ENCODE measurements around the gene FBXO7. TPM values are rescaled to one million over a fixed set of nuclear protein-coding genes. Genes with fewer than 3 reads are reported as not detected.
"Not testable (repeated sequence)": the region's sequence is repeated elsewhere in the genome, so short reads cannot be mapped to it uniquely, and the experiment has no call there.

The FBXO7 gene
- total RNA-seq, 4 donors from 2014 or later, result 74.3 to 91.3 (median 83.3) TPM

- TF ChIP-seq, protein P1, sequence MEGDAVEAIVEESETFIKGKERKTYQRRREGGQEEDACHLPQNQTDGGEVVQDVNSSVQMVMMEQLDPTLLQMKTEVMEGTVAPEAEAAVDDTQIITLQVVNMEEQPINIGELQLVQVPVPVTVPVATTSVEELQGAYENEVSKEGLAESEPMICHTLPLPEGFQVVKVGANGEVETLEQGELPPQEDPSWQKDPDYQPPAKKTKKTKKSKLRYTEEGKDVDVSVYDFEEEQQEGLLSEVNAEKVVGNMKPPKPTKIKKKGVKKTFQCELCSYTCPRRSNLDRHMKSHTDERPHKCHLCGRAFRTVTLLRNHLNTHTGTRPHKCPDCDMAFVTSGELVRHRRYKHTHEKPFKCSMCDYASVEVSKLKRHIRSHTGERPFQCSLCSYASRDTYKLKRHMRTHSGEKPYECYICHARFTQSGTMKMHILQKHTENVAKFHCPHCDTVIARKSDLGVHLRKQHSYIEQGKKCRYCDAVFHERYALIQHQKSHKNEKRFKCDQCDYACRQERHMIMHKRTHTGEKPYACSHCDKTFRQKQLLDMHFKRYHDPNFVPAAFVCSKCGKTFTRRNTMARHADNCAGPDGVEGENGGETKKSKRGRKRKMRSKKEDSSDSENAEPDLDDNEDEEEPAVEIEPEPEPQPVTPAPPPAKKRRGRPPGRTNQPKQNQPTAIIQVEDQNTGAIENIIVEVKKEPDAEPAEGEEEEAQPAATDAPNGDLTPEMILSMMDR (IDR thresholded peaks at IDR 0.05), result no peak
- DNase-seq (ENCODE audit: low spot score), result no peak
- no peak for ATAC-seq (ENCODE audit: low FRiP score)
Measured at GRCh38 chr22:32476281-32477195, 1.9 kb downstream of the FBXO7 start.

DNA sequence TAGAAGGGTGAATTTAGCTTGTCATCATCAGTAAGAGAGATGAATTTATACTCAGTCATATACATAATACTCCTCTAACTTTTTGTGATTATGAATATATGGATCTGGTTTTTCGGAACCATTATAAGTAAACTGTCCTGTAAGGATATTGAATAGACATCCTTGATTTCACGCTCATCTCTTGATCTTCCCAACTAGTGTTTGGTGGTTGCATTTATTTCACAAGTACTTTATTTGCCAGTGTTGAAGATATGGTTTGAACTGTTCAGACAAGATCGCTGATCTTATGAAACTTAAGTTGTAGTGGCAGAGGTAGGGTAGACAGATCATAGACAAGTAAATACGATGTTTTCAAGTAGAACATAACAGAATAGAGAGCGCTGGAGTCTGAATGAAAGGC, 3.0 kb downstream of the FBXO7 start:
- TF ChIP-seq, protein P1 (IDR thresholded peaks at IDR 0.05), result no peak
- no peak for DNase-seq (ENCODE audit: low spot score)
- no peak for ATAC-seq (ENCODE audit: low FRiP score)

DNA sequence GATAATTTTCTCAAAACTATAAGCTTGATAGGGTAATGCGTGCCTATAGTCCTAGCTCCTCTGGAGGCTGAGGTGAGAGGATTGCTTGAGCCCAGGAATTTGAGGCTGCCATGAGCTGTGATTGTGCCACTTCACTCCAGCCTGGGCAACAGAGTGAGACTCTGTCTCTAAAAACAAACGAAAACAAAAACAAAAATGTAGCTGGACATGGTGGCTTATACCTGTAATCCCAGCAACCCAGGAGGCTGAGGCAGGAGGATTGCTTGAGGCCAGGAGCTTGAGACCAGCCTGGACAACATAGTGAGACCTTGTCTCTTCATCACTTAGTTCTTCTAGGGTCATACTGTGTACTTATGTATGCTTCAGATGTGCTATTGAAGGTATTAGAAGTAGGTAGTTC, 3.9 kb downstream of the FBXO7 start:
- not testable (repeated sequence) for DNase-seq (ENCODE audit: low spot score); ATAC-seq (ENCODE audit: low FRiP score)

GRCh38 chr22:32478994-32479393, 4.4 kb downstream of the FBXO7 start:
- no peak for DNase-seq (ENCODE audit: low spot score)
- TF ChIP-seq, protein P1 (IDR thresholded peaks at IDR 0.05), result no peak
- no peak for ATAC-seq (ENCODE audit: low FRiP score)

GRCh38 chr22:32480238-32480637, 5.6 kb downstream of the FBXO7 start:
- TF ChIP-seq, protein P1 (IDR thresholded peaks at IDR 0.05), result no peak

GRCh38 chr22:32482708-32483107, 8.1 kb downstream of the FBXO7 start:
- TF ChIP-seq, protein P1 (IDR thresholded peaks at IDR 0.05), result no peak
- ATAC-seq (ENCODE audit: low FRiP score) (peak; percentile 54), DNase-seq (ENCODE audit: low spot score) (no peak)

More at GRCh38 chr22:32480238-32480637, 5.6 kb downstream of the FBXO7 start:
- DNase-seq (ENCODE audit: low spot score) (no peak), ATAC-seq (ENCODE audit: low FRiP score) (no peak)

- no peak for DNase-seq (ENCODE audit: low spot score)
- no peak for ATAC-seq (ENCODE audit: low FRiP score)
- TF ChIP-seq, protein P1 (IDR thresholded peaks at IDR 0.05), result no peak
Measured at GRCh38 chr22:32486656-32487390, 12.2 kb downstream of the FBXO7 start.
